Measurements from ENCODE around the gene ZSWIM1.

ZSWIM1 gene

DNA sequence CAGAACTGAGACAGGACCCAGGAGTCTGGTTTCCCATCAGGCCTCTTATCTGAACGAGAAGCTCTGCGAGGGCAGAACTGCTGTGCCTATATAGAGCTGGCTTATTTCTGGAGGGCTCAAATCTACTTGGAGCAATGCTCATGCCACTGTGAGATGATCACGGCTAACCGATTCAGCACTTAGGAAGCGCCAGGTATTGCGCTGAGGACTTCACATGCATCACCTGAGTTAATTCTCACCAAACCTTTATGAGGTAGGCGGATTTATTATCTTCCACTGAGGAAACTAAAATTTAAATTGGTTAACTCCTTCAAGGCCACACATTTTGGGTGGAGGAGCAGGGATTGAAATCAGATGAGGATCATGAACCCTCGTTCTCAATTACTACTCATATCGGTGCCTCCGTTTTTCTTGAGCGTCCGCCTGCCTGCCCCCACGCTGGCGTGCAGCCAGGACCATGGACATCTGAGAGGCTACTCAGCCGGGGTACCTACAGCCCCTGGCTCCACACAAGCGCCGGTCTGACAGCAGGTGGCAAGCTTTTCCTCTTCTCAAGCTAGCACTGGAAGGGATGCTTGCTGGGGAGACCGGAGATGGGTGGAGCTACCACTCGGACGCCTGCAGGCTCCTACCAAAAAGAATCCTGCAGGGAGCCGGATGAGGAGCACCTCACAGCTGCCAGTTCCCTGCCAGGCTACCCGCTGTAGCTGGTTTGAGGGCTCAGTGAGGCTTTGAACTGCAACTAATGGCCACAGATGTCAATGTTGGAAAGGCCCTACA lies 52.4 kb downstream of the ZSWIM1 start:
- DNase-seq = peak; percentile 87

GRCh38 chr20:45934046-45934585 lies 53.1 kb downstream of the ZSWIM1 start:
- DNase-seq = peak; percentile 70

Data from OCI-M1 (cell line).